Ureter (tissue), 1 donor: ENCODE data around the gene DVL1. TPM values are rescaled to one million over a fixed set of nuclear protein-coding genes. Genes with fewer than 3 reads are reported as not detected.
"Not testable (repeated sequence)": the region's sequence is repeated elsewhere in the genome, so short reads cannot be mapped to it uniquely, and the experiment has no call there.

Source experiments
- DNase-seq: peaks from one replicate; pipeline ENCODE4 v3.0.0-alpha.2; 2020; ENCODE audit warnings: low spot score
- total RNA-seq: library from RNA; stranded (reverse); gene quantifications from one replicate; pipeline ENCODE4 v1.2.4, GENCODE V29; 2023
- donor health status: DM: yes; HTN: yes; CAD: no.

The DVL1 gene
- total RNA-seq, result 52.8 TPM

DNA sequence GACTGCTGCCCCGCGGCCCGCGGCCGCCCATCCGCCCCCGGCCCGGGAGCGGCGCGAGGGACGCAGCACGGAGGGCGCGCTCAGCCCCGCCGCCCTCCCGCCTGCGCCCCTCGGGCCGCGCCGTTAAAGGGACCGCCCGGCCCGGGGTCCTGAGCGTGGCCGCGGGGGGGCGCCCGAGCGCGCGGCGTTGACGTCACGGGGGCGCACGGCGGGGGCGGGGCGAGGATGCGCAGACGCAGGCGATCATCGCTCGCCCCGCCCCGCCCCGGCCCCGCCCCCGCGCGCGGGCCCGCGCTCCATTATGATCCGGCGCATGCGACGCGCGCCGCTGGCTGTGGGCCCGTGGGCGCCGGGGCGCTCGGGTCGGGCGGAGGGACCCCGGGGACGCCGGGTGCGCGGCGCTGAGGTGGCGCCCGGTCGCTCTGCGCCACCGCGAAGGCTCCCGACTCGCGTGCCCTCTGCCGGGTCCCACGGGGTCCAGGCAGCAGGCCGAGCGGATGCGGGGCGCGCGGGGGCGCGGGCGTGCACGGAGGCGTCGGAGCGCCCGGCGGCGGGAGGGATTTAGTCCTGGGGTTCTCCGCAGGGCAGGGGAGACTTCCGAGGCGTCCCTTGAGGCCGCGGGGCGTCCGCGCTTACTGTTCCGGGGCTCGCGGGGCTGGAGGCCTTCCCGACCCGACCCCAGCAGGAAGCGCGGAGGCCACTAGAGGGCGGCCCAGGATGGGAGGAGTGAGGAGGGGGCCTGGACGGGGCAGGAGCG is at the start of gene DVL1:
Gene DVL1 (minus strand): TSS at position 163 of the 757 bp plus-strand sequence. CDS start 353 bp downstream, outside the sequence.
- no peak for DNase-seq

DNA sequence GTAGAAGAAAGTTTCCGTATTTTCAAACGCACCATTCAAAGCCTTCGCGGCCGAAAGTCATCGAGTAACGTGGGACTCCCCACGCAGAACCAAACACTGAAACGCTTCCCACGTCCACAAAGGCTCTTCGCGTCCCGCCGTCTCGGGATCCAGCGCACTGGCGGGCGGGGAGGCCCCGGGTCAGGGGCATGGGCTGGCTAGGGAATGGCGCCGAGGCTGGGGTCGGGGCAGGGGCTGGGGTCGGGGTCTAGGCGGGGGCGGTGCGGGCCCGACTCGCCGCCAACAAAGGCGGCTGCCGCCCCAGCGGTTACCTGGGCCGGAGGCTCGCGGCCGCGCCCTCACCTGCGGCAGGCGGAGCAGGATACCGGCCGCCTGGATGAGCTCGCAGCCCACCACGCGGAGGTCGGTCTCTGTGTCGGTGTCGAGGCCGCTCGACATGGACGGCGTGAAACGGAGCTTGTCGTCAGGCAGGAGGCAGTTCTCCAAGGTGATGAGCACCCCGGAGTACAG is 49.5 kb upstream of the DVL1 start:
- DNase-seq, result no peak

DNA sequence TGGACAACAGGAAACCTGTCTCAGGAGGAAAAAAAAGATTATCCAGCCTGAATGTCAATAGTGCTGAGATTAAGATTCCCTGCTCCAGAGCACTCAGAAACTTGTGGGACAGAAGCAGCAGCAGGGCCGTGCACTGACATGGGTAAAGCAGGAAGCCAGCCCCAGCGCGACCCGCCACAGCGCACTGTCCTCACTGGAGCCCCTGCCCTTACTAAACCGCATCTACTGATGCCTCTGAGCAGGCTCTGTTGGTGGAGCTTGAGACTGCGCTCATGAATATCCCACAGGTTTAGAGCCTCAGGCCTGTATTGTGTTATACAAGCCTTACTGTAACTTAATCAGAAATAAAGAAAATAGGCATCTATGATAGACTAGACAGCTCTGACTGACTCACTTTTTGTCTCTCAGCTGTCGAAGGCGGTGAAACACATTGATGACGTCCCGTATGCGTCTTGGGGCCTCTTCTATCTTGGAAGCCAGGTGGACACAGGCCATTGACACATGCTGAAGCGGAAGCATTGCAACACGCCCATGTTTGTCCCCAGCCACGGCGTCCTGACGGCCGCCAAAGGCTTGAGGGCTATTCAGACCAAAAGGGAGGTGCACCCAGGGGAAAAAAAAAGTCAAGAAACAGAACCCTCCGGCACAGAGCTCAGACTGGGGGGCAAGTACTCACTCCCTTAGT is 48.8 kb upstream of the DVL1 start:
- DNase-seq, result no peak

DNA sequence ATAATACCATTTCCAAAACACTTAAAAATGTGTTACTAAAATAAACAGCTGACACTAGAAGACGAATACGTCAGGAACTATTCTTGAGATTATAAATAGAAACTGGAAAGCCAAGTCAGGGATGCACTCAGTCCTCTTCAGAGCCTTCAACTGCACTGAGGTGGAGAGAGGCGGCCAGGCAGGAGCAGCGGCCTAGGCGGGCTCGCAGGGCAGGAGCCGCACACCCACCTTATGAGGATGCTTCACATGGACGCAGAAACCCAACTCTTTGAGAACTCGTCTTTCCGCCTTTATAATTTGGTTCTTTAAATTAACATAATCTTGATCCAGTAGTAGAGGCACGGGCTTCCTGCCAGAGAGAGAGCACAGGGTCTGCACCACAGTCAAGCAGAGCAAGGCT is 45.9 kb upstream of the DVL1 start:
- DNase-seq, result no peak

DNA sequence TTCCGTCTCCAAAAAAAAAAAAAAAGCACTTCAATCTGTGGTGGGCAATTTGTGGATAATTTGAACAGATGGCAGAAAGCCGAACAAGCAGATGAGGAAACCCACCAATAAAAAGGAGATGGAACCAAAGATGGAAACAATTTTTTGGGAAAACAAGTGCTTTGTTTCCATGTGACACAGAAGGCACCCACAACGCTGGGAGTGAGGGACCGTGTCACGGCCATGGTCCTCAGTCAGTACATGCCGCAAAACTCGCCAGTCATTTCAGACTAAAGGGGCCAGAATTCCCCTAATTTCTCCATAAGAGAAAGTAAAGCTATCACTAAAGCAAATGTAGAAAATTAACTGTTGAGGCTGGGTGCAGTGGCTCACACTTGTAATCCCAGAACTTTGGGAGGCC is 44.9 kb upstream of the DVL1 start:
- DNase-seq, result no peak

DNA sequence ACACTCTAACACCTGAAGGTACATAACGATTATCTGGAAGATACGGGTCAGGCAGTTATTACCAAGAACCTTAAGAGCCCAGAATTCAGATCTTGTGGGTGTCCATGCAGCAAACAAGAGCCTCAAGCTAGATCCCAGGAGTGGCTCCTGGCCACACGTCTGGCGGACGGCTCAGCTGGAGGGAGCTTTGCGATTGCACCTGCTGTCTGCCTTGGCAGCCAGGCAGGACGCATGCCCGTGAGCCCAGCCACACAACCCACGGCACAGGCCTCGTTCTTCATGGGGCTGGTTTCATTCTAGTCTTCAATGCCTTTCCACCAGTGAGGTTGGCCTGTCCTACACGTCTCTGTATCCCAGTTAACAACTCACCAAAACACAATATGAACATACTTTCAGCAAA is 44.2 kb upstream of the DVL1 start:
- DNase-seq, result no peak

DNA sequence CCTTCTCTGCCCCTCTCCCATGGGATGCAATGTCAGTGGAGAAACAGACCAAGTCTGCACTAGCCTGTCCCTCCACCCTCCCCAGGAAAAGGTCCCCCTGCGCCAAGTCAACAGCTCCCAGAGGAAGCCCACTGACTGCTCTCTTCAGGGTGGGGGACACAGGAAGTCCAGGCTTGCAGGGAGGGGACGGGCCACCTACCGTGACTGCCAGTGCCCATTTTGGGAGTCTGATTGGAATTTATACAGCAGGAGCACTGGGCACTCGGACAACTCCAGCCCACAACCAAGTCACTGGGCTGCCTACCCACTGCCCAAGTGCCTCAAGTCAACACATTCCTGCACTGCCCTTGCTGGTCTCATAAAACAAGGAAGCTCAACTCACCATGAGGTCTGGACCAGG is 43.8 kb upstream of the DVL1 start:
- no peak for DNase-seq

DNA sequence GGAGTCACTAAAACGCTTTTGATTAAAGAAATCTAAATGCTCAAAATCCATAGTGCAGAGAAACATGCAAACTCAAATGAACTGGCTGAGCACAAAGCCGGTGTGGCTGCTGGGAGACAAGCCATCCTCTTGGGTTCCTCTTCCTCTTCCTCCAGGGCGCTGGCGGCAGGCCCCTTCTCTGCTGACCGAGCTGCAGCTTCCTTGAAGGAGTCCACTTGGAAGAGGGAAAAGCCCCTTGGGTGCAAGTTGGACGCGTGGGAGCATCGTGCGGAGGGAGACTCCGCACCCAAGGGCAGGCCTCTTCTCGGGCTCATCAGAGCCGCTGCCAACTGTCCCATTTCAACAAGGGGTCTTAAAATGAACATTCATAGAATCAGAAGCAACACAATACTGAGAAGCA is 42.0 kb upstream of the DVL1 start:
- no peak for DNase-seq

DNA sequence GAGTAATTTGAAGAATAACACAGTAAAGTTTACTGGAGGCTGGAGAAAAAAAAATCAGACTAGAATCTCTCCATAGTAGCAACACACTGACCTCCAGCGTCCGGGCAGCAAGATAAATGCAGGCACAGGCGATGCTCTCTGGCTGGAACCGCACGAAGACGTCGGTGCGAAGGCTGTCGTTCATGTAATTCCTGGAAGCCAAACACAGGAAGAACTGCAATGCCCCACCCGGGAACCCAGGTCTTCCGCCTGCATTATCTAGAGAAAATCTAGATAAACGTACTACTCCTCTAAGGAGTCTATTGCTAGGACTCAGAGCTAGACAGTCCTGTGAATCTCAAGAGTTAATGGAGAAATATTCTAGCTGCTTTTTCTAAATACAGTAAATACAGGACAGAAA is 41.5 kb upstream of the DVL1 start:
- no peak for DNase-seq

DNA sequence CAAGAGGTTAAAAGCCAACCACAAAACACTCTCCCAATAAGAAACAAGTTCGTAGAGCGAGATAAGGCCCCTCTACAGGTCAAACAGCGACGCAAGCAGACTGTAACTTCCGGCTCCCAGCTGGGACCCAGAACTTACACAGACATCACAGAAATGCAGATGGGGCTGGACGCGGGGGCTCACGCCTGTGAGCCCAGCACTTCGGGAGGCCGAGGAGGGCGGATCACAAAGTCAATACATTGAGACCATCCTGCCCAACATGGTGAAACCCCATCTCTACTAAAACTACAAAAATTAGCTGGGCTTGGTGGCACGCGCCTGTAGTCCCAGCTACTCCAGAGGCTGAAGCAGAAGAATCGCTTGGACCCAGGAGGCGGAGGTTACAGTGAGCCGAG is 38.9 kb upstream of the DVL1 start:
- no peak for DNase-seq

DNA sequence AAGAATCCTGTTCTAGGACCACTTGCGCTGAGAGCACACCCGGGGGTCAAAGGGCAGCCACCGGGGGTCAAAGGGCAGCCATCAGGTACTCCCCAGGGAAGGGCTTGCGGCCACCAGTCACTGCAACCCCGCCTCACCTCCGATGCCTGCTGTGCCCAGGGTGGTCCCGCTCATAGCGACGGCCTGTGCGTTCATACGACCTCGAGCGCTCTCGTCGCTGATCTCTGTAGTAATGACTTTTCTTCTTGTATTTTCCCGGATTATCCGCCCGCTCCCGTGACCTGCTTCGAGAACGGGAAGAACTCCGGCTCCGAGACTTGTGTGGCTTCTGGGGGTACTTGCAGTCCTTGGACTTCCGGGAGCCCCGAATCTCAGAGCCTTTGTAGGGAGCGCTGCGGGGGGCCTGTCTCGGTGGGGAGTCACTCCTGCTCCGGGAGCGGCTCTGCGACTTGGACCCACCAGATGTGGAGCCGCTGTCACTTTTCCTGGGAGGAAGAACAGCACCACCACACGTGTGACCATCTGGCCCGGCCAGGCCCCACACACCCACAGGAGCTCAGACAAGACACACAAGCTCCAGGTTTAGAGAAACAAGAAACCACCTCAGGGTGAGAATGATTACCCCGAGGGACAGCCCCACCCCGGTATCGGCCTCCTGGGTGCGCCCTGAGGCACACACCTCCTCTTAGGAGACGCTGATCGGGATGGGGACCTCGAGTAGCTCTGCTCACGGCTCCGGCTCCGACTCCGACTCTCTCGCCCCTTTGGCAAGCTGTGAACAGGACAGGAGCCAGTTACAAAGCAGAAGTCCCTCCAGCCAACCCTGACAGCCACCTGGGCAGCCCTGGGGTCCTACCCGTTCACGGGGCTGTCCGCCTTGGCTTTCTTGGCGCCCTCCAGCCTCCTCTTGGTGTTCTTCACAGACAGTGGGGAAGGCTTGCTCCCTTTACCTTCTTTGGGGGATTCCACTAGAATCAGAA is 38.2 kb upstream of the DVL1 start:
- no peak for DNase-seq

DNA sequence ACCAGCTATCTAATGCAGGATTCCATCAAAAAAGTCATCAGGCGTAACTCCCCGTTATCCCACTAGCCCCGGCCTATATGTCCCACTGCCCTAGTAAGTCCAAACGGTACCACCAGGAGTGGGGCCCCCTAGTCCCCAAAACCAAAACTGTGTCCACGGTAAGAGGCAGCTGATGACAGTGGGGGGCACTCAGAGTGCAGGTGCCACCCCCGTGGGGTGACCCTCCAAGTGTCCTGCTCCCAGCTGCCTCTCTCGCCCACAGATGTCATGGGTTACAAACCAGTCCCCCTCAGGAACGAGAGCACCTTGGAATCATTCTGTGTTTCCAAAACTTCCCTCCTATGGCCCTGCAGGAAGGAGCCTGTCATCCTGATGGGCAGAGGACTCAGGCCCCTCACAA is 36.7 kb upstream of the DVL1 start:
- no peak for DNase-seq

DNA sequence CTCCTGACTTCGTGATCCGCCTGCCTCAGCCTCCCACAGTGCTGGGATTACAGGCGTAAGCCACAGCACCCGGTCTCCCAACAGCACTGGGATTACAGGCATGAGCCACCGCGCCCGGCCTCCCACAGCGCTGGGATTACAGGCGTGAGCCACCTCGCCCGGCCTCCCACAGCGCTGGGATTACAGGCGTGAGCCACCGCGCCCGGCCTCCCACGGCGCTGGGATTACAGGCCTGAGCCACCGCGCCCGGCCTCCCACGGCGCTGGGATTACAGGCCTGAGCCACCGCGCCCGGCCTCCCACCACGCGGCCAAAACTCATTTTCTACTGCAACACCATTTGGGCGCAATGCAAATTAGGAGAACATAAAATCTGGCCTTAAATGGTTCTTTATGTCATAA is 36.1 kb upstream of the DVL1 start:
- not testable (repeated sequence) for DNase-seq

DNA sequence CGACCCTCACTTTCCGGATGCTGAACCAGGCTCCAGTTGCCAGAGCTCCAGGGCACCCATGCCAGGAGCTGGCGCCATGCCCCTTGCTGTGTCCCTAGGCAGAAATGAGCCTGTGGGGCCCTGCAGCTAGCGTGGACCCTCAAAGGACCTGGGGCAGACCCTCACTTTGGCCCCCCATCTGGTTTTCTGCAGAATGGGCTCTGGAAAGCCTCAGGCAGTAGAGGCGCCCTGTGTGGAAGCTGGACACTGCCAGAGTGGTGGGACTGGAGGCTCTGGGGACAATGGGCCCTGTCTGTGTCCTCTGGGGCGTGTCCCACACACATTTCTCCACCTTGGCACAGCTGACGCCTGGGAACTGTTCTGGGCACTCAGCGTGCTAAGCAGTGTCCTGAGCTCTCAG is 32.1 kb upstream of the DVL1 start:
- DNase-seq, result no peak

DNA sequence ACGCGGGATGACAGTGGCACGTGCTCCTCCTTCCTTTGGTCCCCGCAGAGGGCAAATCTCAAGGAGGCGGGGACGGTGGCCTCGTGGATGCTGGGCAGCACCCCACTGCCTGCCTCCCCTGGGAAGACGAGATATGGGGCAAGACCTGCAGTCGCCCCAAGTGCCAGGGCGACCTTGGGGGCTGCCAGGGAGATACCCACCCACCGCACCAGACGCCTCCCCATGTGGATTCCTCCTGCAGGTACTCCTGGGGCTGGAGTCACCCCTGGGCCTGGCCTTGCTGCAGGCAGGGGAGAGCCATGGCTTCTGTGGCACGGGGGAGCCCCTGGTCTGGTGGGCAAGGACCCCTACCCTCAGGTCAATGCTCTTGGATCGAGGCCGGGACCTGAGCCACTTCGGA is 31.6 kb upstream of the DVL1 start:
- DNase-seq, result no peak

DNA sequence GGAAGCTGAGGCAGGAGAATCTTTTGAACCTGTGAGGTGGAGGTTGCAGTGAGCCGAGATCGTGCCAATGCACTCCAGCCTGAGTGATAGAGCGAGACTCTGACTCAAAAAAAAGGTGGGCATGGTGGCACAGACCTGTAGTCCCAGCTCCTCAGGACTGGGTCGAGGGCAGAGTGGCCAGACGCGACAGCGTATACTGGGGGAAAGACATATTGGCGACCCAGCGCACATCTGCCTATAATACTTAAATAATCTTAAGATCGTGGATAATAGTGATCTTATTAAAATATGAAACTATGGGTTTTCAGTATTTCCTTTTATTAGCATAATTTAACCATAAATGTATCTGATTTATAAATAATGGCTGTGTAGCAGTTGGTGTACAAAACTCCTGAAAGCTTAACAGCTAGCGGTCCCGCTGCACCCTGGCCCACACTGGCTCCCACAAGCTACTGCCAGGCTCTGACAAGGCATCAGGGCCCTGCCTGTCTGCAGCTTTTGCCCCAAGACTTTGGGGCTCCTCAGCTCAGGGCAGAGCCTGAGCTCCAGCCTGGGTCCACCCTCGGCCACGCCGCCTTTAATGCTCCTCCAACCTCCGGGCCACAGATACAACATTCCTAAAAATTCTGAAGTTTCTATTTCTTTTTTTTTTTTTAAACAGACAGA is 28.5 kb upstream of the DVL1 start:
- no peak for DNase-seq

DNA sequence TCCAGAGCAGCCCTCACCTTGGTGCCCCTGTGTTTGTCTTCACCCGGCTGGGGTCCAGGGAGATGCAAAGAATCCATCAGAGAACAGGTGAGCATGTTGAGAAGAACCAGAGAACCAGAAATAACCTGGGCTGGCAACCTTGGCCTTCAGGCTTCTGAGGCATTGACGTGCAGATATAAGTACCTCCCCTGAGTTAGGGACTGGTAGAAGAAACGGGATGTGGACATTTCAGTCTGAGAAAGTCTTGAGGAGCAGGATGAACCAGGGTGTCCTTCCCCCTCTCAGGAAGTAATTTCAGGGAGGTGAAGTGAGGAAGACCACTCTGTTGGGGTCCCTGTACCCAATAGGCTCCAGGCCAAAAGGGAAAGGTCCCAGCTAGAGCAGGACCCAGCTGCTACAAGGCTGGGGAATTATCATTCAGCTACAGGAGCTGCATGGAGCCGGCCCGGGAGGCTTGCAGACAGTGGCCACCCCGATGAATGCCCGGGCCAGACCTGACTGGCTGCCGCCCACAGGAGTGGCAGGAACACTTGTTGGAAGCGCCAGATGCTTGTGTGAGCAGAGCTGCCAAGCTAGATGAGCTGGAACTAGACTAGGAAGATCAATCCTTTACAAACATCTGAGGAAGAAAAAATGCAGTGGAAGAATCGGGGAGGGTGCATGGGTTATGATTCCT is 27.5 kb upstream of the DVL1 start:
- peak; percentile 48 for DNase-seq

DNA sequence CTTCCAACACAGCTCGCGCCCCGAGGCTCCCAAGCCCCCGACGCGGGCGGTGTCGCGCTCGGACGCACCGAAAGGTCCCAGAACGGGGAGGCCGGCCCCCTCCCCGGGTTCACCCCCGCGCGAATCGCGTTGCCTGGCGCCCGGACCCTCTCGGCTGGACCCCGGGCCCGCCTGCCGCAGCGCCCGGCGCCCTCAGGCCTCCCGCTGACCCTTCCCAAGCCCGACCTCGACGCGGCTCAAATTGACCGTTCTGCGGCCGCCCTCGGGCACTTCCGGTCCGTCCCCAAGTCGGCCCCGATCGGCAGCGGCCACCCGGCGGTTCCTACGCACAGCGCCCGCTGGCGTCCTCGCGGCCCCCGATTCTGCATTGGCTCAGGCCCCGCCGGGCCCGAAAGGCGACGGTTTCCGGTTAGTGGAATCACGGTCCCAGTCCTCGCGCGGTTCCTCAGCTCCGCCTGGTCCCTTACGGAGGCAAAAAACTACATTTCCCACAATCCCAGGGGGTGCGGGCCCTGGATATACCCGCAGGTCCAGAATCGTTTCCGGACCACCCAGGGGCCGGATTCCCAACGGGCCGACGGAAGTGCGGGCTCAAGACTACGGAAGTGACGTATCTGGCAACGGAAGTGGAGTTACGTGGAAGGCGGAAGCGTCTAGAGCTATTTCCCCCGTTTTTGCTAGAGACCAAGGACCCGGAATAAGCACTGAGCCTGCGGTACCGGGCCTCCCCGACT is 25.9 kb upstream of the DVL1 start, which contains the start of gene AURKAIP1:
Gene AURKAIP1 (minus strand): TSS at position 279 of the 734 bp plus-strand sequence. CDS start 451 bp downstream, outside the sequence.
- DNase-seq, result peak; percentile 99

DNA sequence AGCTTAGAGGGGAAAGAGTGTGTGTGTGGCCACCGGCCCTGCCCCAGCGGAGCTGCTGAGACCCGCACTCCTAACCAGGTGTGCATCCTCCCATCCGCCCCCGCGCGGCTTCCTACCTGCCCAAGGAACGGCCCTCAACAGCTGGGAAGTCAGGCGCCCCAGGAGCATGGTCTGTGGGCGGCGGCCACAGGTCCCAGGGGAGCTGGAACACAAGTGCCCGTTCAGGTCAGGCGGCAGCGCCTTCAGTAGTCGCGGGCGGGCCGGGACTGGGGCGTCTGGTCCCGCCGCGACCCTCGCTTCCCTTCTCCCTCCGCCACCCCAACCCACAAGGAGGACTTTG is 25.3 kb upstream of the DVL1 start:
- no peak for DNase-seq
